ENCODE data around the gene OR2A5. TPM values are rescaled to one million over a fixed set of nuclear protein-coding genes. Genes with fewer than 3 reads are reported as not detected.

Gene OR2A5
- total RNA-seq, 4 donors from 2014 or later, result not detected

DNA sequence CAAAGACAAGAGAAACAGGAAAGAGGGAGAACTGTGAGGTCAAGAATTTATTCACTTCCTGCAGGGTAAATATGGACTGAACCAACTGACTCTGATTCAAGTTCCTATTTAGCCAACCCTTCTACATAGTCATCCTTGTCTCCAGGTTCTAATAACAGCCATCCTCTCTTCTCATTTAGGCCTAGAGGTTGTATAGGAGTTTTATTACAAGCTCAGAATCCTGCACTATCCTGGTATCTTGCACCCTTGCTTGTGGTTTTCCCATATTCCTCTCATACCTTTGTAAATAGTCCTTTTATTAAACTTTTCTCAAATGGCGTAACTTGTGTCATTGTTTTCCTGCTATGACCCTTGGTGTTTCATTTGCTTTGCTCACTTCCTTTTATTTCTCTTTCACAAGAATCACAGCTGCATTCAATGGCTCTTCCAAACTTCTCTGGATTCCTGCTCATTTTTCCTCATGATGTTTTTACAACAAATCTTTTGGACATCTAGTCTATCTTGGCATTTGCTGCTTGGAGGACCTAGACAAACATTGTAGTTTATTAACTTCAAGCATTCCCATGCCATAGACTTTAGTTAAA lies 12.4 kb upstream of the OR2A5 start:
- H3K4me3 ChIP-seq, result no peak overlapping the region
- intact Hi-C loops (cut with DNase I; ENCODE audit: low total_unique reads), result no loop called here
- H3K4me1 ChIP-seq, result no peaks in the 10 kb centered on the region
- 48 to 91% methylated on average over 1 of the region's 1 CpG for WGBS, 2 donors (ENCODE audit: low coverage in 1 of 2)
- no peak for DNase-seq
- TF ChIP-seq, protein P1, sequence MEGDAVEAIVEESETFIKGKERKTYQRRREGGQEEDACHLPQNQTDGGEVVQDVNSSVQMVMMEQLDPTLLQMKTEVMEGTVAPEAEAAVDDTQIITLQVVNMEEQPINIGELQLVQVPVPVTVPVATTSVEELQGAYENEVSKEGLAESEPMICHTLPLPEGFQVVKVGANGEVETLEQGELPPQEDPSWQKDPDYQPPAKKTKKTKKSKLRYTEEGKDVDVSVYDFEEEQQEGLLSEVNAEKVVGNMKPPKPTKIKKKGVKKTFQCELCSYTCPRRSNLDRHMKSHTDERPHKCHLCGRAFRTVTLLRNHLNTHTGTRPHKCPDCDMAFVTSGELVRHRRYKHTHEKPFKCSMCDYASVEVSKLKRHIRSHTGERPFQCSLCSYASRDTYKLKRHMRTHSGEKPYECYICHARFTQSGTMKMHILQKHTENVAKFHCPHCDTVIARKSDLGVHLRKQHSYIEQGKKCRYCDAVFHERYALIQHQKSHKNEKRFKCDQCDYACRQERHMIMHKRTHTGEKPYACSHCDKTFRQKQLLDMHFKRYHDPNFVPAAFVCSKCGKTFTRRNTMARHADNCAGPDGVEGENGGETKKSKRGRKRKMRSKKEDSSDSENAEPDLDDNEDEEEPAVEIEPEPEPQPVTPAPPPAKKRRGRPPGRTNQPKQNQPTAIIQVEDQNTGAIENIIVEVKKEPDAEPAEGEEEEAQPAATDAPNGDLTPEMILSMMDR (IDR thresholded peaks at IDR 0.05), result no peak
- TF ChIP-seq POLR2A (IDR thresholded peaks at IDR 0.05), result no peak
- no peak for TF ChIP-seq EP300 (IDR thresholded peaks at IDR 0.05; ENCODE audit: low read depth)
- no peak for TF ChIP-seq POLR2AphosphoS5 (IDR thresholded peaks at IDR 0.05)
- no peaks in the 10 kb centered on the region for H3K36me3 ChIP-seq
- no peaks in the 10 kb centered on the region for H3K27me3 ChIP-seq
- in situ Hi-C loops (cut with MboI; ENCODE audit: low pct_ligation_motif_present in 1 of 4, low pct_unique_long_range_greater_than_20kb in 1 of 4, low sequenced_read_pairs in 3 of 4), result no loop called here
- no peak overlapping the region for H3K27ac ChIP-seq
- H3K9me3 ChIP-seq, result no peaks in the 10 kb centered on the region

DNA sequence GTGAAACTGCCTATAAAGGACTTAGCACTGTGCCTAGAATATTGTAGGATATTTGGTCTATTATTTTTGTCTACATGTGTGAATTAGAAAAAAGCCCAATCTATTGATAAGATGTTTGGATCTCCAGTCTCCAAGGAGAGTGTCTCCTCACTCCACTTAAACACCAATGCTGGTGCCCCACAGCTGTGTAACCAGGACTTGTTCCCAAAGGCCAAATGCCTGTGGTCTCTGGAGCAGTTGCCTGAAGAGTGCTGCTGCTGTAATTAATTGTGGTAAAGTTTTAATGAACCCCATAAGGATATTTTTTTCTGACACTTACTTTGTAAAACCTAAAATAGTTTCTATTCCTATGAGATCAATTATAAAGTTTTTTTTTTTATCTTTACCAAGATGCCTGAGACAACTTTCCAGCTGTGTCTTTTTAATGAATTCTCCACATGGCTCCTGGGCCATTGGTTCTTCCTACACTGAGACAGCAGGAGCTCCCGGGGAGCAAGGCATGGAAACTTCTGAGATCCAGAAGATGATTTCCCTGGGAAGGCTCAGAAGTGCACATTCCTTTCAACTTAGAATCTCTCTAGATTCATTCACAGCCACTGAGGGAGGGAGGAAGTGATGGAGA lies 11.2 kb upstream of the OR2A5 start:
- intact Hi-C loops (cut with DNase I; ENCODE audit: low total_unique reads) (no loop called here), in situ Hi-C loops (cut with MboI; ENCODE audit: low pct_ligation_motif_present in 1 of 4, low pct_unique_long_range_greater_than_20kb in 1 of 4, low sequenced_read_pairs in 3 of 4) (no loop called here)
- H3K9me3 ChIP-seq, result no peaks in the 10 kb centered on the region
- no peak overlapping the region for H3K27ac ChIP-seq
- H3K27me3 ChIP-seq, result no peaks in the 10 kb centered on the region
- no peaks in the 10 kb centered on the region for H3K4me1 ChIP-seq
- no peak overlapping the region for H3K4me3 ChIP-seq
- H3K36me3 ChIP-seq, result no peaks in the 10 kb centered on the region
- DNase-seq, result no peak
- 17 to 82% methylated on average over 1 of the region's 1 CpG for WGBS, 2 donors (ENCODE audit: low coverage in 1 of 2)
- TF ChIP-seq EP300 (IDR thresholded peaks at IDR 0.05; ENCODE audit: low read depth) (no peak), POLR2AphosphoS5 (IDR thresholded peaks at IDR 0.05) (no peak)

DNA sequence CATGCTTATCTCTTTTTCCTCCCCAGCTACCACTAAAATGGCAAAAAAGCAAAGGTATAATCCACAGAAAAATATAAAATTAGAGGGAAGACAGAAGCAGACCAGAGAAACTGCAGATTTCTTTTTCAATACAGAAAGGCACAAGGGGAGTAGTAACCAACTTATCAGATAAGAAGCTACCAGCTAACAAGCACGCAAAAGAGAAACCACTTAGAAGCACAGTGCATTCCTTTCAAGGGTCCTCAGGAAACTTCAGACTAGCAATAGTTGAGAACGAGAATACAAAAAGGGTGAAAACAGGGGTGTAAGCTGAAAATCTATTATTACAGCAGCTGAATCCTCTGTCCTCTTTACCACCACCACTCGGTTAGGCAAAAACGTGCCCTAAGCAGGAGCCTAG lies 9.9 kb upstream of the OR2A5 start:
- Histone ChIP-seq H3K9me3 (no peaks in the 10 kb centered on the region), H3K4me3 (no peak overlapping the region), H3K4me1 (no peaks in the 10 kb centered on the region), H3K27ac (no peak overlapping the region), H3K27me3 (no peaks in the 10 kb centered on the region), H3K36me3 (no peaks in the 10 kb centered on the region)
- DNase-seq, result no peak
- WGBS, 2 donors (ENCODE audit: low coverage in 1 of 2), result 59 to 62% methylated on average over 4 of the region's 4 CpGs
- TF ChIP-seq POLR2A (IDR thresholded peaks at IDR 0.05) (no peak), EP300 (IDR thresholded peaks at IDR 0.05; ENCODE audit: low read depth) (no peak), POLR2AphosphoS5 (IDR thresholded peaks at IDR 0.05) (no peak)
- TF ChIP-seq, protein P1 (IDR thresholded peaks at IDR 0.05), result no peak
- in situ Hi-C loops (cut with MboI; ENCODE audit: low pct_ligation_motif_present in 1 of 4, low pct_unique_long_range_greater_than_20kb in 1 of 4, low sequenced_read_pairs in 3 of 4) (no loop called here), intact Hi-C loops (cut with DNase I; ENCODE audit: low total_unique reads) (no loop called here)

DNA sequence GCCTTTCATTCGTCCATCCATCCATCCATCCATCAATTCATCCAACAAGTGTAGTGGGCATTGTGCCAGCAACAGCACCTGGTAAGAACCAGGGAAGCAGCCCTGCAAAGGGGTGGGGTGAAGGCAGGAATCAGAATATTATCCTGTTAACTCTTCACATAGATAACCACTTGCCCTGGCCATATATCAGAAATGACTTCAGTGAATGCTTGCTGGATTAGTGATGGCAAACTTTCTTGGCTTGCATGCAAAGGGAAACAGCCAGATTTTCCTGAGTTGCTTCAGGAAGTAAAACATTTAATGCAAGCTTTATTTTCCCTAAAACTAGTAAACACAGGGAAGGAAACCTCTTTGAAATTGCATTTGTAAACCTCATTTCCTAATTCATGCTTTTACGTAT lies 743 bp downstream of the OR2A5 start:
- intact Hi-C loops (cut with DNase I; ENCODE audit: low total_unique reads) (no loop called here), in situ Hi-C loops (cut with MboI; ENCODE audit: low pct_ligation_motif_present in 1 of 4, low pct_unique_long_range_greater_than_20kb in 1 of 4, low sequenced_read_pairs in 3 of 4) (no loop called here)
- Histone ChIP-seq H3K27me3 (no peaks in the 10 kb centered on the region), H3K36me3 (no peaks in the 10 kb centered on the region), H3K4me3 (no peak overlapping the region), H3K27ac (no peak overlapping the region), H3K9me3 (no peaks in the 10 kb centered on the region), H3K4me1 (no peaks in the 10 kb centered on the region)
- TF ChIP-seq EP300 (IDR thresholded peaks at IDR 0.05; ENCODE audit: low read depth), result no peak
- no peak for TF ChIP-seq POLR2AphosphoS5 (IDR thresholded peaks at IDR 0.05)
- TF ChIP-seq, protein P1 (IDR thresholded peaks at IDR 0.05), result no peak
- no peak for TF ChIP-seq POLR2A (IDR thresholded peaks at IDR 0.05)
- DNase-seq, result no peak
- WGBS, 2 donors (ENCODE audit: low coverage in 1 of 2), result 34 to 43% methylated on average over 2 of the region's 2 CpGs
